H7 (cell line): ENCODE data around the gene IFT27. TPM values are rescaled to one million over a fixed set of nuclear protein-coding genes. Genes with fewer than 3 reads are reported as not detected.

Experiments
- DNase-seq: peaks from one replicate; pipeline ENCODE4 v3.0.0; 2012
- H3K27me3 ChIP-seq: 2 replicates; pipeline ENCODE4 v1.6.0; 2011; ENCODE audit warnings: mild to moderate bottlenecking, low read length; ENCODE audit not compliant: control insufficient read depth, insufficient read depth
- H3K36me3 ChIP-seq: replicated peaks from 2 replicates; pipeline ENCODE4 v1.5.1; 2011; ENCODE audit warnings: low read length; ENCODE audit not compliant: control insufficient read depth, insufficient read depth
- H3K4me3 ChIP-seq: 2 replicates; pipeline ENCODE4 v1.5.1; 2011; ENCODE audit warnings: low read depth, mild to moderate bottlenecking, control low read depth, low read length, moderate library complexity; ENCODE audit not compliant: insufficient read depth
- total RNA-seq: library from RNA; depleted of rRNA; stranded (reverse); fragments of >200 nt; shearing (Covaris generic); gene quantifications from 2 replicates; pipeline ENCODE4 v1.2.3, GENCODE V29; 2014; rRNA removed

Gene IFT27
- total RNA-seq, 1 experiment from 2014 or later, result 30.1 TPM

- Histone ChIP-seq H3K27me3 (peaks cover 3% of the 10 kb centered on the region; the same call in 1 of the 2 replicates), H3K36me3 (no peaks in the 10 kb centered on the region)
- DNase-seq, result no peak
These were observed 53.9 kb downstream of the IFT27 start for GRCh38 chr22:36722055-36722454.

GRCh38 chr22:36715647-36716046, 60.3 kb downstream of the IFT27 start:
- no peak overlapping the region for H3K4me3 ChIP-seq
- H3K36me3 ChIP-seq, result no peaks in the 10 kb centered on the region
- DNase-seq, result no peak
- no peaks in the 10 kb centered on the region for H3K27me3 ChIP-seq

More at GRCh38 chr22:36722055-36722454, 53.9 kb downstream of the IFT27 start:
- H3K4me3 ChIP-seq, result no peak overlapping the region

GRCh38 chr22:36714110-36714509, 61.8 kb downstream of the IFT27 start:
- no peak overlapping the region for H3K4me3 ChIP-seq
- no peaks in the 10 kb centered on the region for H3K27me3 ChIP-seq
- DNase-seq, result no peak
- no peaks in the 10 kb centered on the region for H3K36me3 ChIP-seq

GRCh38 chr22:36713436-36713835, 62.5 kb downstream of the IFT27 start:
- no peaks in the 10 kb centered on the region for H3K27me3 ChIP-seq
- H3K4me3 ChIP-seq, result no peak overlapping the region

More at GRCh38 chr22:36713436-36713835, 62.5 kb downstream of the IFT27 start:
- DNase-seq, result no peak
- no peaks in the 10 kb centered on the region for H3K36me3 ChIP-seq

Other genes starting within 250 kb of the IFT27 start
- gene EIF3D, start 247.0 kb downstream of the IFT27 start, total RNA-seq, result 414 and 429 TPM in 2 replicates
- 0.15 TPM in 1 of 2 replicates, not detected in the other for gene CACNG2, start 72.4 kb downstream of the IFT27 start, total RNA-seq
- gene PVALB, start 40.9 kb upstream of the IFT27 start, total RNA-seq, result 3.8 and 6.8 TPM in 2 replicates
- not detected in 2 replicates for gene NCF4, start 84.9 kb upstream of the IFT27 start, total RNA-seq
- gene CSF2RB, start 137.5 kb upstream of the IFT27 start, total RNA-seq, result not detected in 2 replicates
- gene TST, start 243.3 kb upstream of the IFT27 start, total RNA-seq, result 39.9 and 45.7 TPM in 2 replicates
- gene MPST, start 243.6 kb upstream of the IFT27 start, total RNA-seq, result 188 and 201 TPM in 2 replicates